Limb (tissue), 2 donors: ENCODE data around the gene GADL1.

ENCODE experiments used
- DNase-seq, 2 donors: peaks; one replicate each; pipeline ENCODE4 v3.0.0-alpha.2; 2016; ENCODE audit errors: extremely low spot score in 2 of 2

The GADL1 gene

DNA sequence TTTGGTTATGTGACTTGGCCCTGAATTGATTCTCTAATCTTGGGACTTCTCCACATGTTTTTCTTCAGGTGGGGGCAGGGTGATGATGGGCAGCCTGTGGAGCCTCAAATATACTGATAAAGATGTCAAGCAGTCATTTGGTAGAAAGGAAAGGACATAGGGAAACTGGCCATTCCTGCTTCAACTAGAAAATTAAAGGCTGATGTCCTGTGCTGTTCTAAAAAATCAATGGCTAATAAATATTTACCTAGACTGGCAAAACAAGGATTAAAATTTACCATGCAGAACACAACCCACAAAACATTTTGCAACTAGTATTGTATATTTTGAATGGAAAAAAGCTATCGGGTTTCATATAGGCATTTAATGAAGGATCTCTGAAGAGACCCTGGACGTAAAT, 133.7 kb downstream of the GADL1 start:
- no peak for DNase-seq

DNA sequence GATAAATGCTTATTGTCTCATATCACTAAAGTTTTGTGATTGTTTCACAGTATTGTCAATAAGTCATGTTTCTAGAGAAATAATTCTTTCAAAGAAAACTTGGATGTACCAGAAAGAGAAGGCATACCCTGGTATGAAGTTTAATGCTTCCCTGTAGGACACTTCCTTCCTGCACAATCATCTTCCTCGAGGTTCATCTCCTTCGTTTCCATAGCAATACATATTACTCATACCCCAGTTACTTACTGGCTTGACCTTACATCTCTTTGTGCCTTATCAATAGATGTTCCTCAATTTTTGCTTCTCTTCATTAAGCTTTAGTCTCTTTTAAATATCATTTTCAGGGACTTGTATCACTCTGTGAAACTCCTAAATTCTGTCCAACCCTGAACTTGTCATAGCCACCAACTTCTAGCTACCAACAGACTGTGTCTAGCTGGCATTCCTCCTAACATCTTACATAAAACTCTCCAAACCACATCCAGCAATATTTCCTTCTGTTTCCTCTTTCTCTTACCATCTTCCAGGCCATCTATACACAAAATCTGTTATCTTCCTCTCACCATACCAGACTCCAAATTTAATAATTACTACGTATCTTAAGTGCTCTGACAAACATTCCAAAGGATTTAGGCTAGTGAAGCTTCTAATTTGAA, 134.3 kb downstream of the GADL1 start:
- DNase-seq, result no peak

DNA sequence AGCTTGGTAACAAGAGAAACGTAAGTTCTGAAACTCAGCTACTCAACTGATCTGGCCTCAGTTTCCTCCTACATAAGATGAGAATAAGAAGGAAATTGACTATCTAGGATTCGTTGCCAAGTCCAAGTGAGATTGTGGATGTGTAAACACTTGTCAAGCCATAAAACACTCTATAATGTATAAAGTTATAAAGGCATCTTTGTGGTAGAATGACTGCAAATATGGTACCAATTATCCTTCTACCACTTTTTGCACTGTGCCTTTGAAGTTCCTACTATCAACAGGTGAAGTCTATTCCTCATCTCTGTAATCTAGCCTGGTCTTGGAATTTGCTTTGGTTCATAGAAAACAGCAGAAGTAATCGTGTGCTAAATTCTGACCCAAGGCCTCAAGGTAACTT, 138.2 kb downstream of the GADL1 start:
- no peak for DNase-seq

DNA sequence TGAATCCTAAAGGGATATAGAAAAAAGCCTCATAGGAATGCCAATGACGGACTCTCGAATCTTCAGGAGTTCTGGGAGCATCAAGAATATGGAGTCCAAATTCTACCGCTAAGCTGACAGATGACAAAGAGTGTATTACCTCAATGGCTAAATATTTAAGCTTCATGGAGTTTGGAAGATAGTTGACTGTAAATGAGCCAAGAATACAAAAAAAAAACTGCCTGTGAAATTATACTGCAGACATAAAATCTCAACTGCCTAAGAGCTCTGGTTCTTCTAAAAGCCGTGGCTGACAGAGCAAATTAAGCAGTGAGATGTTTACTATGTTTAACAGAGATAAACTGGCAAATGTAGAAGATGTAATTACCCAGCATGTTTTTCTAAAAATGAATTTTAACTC, 140.0 kb downstream of the GADL1 start:
- DNase-seq, result no peak

DNA sequence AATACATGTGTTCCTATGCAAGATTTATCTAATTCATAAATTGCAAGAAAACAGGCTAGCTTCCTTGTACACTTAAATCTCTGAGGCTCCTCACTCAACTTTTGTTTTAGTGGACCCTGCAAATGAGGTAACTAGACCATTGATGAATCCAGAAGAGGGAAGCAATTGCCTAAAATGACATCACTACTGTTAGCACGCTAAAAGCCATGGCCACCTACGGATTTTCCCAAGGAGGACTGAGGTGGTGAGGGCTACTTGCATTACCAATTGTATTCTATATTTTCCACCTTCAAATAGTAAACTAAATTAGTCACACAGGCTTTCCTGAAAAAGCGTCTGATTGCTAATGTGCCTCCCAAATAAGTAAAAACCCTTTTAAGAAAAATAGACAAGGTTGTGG, 140.7 kb downstream of the GADL1 start:
- no peak for DNase-seq

DNA sequence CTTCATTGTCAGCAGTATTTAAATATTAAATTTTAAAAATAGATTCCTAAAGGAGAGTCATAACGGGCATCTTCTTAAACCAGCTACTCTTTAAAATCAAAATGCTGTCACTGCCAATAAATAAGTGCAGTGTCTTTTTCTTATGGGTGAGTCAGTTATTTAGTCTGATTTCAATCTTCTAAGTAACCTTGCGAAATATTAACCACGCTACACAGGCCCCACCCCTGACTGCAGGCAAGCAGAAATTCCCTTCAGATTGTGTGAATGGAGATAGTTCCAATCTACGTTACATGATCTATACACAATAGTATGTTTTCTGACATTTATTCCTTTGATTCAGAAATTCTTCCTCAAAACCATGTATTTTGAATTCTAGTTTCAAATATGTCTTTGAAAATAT, 141.5 kb downstream of the GADL1 start:
- no peak for DNase-seq

DNA sequence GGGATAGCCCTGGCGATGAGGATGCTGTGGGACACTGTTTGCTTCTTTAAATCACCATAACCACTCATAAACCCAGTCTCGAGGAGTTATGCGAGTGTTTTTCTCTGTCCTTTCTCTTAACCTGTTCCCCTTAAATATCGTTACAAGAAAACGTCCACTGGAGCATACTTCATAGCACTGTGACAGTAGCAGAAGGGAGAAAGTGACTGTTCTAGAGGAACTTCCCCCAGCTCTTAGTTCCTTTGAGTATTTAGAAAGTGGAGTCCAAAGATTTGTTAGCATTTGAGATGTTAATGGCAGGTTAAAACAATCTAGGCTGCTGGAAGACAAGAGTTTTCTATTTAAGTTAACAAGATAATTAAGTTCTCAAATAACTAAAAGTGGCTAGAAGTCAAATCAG, 142.0 kb downstream of the GADL1 start:
- DNase-seq, result no peak

DNA sequence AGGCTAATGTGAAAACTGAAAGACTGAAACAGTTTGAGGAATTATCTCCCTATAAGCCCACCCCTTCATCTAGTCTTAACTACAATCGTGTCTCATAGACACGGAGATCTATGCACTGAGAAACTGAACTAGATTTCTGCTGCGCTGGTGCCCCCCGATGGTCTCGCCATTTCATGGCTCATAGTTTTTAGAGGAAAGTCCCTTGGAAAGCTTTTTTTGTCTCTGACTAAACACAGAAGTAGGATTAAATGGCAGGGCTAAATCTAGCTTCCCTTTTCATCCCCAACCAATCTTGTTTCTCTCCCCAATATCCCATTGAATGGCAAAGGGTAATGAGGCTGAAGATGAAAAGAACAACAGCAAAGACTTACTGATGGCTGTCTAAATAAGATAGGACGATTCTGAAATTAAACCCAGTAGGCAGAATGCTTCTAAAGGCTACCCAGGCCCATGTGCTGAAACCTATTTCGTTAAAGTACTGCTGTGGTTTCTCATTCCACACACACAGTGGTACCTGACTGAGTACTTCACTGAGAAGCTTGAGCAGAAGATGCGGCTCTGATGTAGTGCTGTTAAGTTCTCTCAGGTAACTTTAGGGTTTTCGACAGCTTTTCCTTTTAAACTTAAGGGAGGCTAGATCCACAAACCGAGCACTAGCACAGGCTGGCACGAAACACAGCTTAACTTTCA, 142.7 kb downstream of the GADL1 start:
- peak in 1 of 2 donors; percentile 72 for DNase-seq

DNA sequence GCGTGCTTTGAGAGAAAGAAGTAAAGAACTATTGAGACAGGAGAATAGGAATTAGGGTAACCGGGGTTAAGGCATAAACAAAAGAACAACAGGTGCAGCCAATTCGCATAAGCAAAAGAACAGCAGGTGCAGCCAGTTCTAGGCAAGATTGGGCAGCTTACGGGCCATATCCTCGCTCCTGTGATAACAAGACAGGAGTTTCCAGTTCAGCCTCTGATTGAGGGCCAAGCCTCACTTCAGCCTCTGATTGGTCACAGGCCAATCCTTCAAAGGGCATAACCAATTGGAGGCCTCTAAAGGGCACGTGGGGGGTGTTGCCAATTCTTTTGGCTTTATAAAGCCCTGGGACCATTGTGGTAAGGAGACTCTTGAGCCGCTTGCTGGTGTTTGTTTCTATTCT, 143.5 kb downstream of the GADL1 start:
- no peak for DNase-seq

DNA sequence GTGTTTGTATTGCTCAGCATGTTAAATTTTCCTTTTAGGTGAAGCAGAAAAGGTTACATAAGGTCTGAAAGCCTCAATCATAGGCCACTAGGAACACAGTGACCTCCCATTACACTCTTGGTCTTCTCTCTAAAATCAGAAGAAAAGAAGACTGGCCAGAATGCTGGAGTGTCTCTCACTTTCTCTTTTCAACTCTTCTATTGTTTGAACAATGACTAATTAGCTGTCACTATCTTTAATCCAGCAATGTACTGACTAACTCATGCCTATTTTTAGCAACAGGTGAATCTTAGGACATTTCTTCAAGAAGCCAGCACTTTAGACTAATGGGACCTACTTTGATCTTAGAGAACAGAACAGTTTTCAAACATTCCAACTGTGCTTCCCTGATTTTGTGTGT, 145.2 kb downstream of the GADL1 start:
- DNase-seq, result no peak

DNA sequence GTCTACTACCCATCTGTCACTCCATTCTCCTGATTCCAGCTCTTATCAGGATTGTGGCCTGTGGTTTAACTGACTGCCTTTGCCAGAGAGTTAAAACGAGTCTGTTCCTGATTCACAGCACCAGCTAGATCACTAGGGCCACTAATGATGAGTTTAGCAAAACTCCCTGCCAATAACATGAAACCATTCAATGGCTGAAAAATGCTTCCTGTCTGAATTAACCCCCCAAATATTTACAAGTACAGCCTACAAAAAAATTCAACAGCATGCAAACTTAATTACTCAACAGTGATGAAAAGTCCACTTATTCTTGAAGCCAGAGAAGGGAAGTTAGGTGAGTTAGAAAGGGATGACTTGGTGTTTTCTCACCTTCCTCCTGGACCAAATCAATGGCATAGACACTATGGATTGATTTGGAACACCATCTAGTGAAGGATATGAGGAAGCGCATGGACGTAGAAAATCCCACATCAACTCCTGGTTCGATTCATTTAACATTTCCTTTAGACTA, 146.6 kb downstream of the GADL1 start:
- DNase-seq, result no peak

DNA sequence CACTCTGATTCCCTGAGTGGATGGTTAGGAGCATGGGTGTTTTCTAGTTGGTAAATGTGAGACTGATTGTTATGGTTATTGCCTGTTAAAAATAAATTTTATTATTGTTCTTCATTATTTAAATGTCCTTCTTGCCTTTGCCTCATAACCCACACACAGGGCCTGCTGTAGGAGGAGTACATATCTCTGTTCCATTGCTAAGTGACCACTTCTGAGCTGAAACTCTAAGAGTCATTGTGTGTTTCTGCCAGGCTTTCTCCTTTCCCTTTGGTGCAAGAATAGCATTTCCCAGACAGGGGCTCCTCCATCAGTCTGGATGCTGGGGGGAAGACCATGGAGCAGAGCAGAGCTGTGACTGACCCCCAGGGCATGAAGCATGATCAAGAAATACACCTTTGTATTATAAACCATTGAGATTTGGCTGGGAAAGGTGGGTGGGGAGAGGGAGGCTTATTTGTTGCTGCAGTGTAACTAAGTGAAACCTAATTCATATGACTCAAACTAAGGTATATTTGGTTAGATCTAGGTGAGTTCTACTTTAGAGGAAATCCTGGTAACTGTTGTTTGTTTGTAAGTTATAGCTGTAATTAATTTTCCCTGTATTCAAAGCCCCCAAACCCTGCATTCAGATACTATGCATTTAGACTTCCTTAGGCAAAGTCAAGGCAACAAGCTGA, 150.7 kb downstream of the GADL1 start:
- no peak for DNase-seq

DNA sequence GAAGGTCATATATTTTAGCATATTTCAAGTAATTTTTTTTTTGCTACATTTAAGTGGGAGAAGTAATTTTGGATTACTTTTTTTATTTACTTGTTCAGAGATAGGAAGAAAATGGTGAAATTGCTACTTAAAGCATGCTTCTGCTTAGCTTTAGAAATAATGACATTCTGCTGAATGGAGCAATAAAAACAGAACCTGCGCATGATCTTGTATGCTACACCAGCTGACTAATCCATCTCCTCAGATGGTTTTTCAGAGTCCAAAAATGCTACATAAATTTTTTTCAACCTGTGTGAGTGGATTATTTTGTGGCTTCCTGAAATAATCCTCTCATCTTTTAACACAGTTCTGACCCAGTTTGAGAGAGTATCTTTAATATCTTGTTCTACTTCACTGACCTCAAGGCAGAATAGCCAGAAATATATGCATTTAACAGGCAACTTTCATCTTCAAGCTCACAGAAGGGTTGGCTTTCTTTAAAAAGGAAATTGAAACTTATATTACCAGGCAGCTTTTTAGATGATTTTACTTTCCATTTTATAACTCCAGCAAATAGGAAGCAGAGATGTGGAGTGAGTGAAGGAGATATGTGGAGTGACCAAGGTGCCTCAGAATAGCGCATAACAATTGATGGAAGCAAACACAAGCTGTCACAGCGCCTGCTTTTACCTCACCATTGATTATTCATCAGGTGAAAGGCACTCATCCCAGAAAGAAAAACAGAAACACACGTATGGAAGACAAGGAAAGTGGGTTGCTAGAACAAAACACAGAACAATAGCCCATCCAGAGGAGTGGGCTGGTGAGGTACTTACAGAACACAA, 151.5 kb downstream of the GADL1 start:
- no peak for DNase-seq

DNA sequence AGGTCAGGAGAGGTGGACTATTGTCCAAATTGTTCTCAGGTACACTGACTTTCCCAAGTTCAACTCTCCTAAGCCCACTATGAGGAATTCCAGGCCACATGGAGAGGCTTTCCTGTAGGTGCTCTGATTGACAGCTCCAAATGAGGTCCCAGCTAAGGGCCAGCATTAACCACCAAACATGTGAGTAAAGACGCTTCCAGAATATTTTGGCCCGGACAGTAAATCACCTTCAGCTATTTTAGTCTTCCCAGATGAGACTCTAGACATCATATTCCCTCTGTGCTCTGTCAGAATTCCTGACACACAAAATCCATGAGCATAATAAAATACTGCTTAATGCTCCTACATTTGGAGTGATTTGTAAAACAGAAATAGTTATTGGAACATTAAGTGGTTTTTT, 152.6 kb downstream of the GADL1 start:
- DNase-seq, result no peak

DNA sequence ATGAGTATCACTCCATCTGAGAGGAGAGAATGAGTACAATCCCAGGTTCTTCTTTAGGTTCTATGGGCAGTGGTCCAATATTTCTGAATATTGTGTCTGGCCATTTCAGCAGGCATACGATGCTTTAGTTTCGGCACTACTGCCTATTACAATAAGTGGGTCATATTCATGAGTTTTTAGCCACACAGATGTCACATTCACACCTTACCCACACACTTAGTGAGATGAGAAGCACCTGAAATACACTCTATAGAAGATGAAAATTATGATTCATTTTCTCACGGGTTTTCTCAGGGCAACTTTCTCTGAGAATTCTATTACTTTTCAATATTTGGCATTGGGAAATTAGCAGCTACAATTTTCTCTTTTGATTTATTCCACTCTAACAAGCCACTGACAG, 155.9 kb downstream of the GADL1 start:
- no peak for DNase-seq

DNA sequence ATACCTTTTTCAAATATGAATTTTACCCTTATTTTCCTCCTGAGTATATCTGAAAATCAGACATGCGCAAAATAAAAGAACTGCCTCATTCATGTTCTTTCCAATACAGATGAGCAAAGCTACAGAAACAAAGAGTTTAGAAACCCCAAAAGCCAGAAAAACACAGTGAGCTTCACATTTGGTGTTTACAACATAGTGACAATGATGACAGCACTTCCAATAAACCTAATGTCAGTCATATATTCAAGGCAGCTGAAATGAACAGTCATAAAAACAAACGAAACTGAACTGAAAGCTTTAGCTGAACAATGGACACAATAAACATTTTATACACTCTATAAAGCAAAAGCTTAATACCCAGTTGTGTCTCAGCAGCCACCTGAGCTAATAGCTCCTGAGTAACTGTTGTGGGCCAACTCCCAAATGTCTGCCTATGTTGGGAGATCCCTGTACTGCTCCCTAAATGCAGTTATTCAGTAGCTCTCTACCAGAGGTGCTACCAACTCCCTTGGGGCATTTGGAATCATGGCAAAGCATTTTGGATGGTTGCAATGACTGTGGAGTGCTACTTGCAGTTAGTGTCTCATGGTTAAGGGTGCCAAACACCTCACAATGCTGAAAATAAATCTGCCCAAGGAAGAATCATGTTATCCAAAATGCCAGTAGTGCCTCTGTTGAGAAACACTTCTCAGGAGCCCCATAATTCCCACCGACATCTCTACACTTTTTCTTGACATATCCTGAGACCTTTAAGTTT, 156.5 kb downstream of the GADL1 start:
- DNase-seq, result no peak

DNA sequence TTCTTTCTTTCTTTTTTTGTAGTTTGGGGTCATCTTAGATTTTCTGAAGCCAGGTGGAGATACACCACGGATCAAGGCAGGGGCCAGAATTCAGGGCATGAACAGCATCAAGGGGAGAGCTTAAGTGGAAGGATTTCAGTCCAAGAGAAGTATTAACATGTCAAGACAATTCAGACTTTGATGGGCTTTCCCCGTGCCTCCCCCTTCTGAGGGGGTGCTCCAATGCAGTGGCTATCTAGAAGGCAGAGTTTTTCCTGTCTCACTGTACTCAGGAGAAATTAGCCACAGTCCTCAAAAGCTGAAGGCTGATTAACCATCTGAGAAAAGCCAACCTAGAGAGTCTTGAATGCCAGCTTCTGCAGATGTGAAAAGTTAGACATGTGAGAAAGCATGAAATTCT, 160.8 kb downstream of the GADL1 start:
- DNase-seq, result no peak

DNA sequence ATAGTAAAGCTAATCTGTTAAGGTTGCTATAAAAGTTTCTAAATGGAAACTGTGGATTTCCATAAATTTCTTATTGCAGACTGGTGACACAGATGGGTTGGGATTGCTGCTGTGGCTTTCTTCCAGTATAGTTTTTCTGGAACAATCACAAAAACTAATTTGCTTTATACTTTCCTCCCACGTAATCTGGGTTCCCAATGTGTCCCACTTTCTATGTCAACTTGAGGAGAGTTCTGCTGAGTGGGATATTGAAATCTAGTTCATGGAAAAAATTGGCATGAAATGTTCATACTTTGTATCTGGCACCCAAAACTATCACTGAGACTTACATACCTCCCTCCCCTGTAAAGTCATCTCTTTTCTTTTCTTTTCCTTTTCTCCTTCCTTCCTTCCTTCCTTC, 161.3 kb downstream of the GADL1 start:
- no peak for DNase-seq

DNA sequence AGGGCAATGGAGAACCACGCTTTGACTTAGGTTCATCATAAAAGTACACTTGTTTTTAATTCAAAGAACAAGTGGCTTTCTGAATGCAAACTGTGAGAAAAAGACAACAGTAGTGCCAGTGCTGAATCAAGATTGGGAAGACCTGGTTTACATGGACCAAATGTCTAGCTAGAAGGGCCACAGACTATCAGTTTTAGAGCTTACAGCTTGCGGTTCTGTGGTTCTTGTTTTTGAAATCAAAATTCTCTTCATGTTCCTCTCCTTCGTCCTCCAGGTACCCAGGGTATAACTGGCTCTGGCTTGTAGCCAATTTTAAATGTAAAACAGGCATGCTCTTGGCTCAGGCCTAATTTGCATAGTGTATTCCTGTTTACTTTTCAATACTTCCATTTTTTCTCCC, 163.5 kb downstream of the GADL1 start:
- DNase-seq, result no peak

DNA sequence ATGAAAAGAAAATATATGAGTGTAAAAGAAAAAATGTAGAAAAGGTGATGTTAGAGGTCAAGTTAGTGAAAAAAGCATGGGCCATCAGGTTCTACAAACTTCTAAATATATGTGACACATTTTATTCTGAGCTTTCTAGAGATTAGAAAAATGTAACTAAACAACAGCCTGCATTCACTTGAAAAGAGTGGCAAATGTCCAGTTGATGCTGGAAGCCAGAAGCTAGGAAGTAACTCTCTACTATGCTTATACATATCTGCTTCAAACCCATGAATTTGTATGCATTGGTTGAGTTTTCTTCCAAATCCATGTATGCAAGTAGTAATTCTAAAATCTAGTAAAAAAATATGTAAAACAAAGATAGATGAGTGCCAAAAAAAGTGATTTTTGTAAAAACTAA, 164.5 kb downstream of the GADL1 start:
- no peak for DNase-seq

DNA sequence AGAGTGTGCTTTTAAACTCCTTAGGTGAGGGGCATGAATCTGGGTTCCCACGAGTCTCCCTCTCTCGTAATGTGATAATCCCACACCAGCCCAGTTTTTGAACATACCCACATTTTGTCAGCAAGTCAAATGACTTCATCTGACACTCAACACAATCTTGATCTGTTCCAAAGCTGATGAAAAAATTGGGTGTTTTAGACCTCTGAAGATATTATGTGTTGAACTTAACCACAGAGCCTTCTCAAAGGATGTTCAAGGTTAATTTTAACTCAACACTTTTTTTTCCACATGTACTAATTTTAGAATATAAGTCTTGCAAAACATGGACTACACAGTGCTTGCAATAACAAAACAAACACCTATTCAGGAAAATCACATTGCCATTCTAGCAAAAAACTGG, 164.9 kb downstream of the GADL1 start:
- DNase-seq, result no peak
